ENCODE results near the gene SEC22C.
"Not testable (repeated sequence)": the region's sequence is repeated elsewhere in the genome, so short reads cannot be mapped to it uniquely, and the experiment has no call there.

The SEC22C gene

DNA sequence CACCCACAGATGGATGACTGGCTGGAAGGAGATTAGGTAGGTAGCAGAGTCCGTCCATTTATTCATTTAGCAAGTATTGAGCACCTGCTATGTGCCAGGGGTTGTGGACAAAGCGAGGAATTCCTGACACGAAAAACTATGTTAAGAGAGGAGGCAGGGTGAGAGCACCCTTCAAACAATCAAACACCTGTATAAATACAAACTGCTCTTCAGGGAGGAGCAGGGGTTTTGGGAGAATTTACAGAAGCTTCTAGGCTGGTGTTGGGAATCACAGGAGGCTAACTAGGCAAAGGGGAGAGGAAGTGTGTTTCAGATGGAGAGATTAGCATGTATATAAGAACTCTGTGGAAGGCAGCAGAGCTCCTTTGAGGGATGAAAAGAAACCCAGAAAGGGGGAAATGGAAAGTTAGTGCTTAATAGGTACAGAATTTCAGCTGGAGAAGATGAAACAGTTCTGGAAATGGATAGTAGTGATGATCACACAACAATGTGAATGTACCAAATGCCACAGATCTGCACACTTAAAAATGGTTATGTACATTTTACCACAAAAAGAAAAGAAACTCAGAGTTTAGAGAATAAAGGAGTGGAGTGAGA lies 805 bp upstream of the SEC22C start:
- DNase-seq (ENCODE audit: low read depth, low spot score), result no peak
- no CpG with 5 or more reads among the region's 3 CpGs for WGBS (ENCODE audit: insufficient coverage, insufficient read length)
- H3K4me1 ChIP-seq (ENCODE audit: control insufficient read depth, insufficient read depth, low read length), result 0 out of 2 replicates have a peak, but pooled peaks cover 1% of the 10 kb centered on the region
- no peak overlapping the region for H3K27ac ChIP-seq (ENCODE audit: low read length)
- peak overlapping the region; percentile 69; the same call in 1 of the 2 replicates for H3K4me3 ChIP-seq (ENCODE audit: low read length)
- H3K27me3 ChIP-seq (ENCODE audit: control insufficient read depth, insufficient read depth, low read length), result no peaks in the 10 kb centered on the region
- no peaks in the 10 kb centered on the region for H3K9me3 ChIP-seq (ENCODE audit: control insufficient read depth, insufficient read depth, low read length)
- no peaks in the 10 kb centered on the region; the same call in 1 of the 2 replicates for H3K36me3 ChIP-seq (ENCODE audit: control insufficient read depth, insufficient read depth, low read length)

DNA sequence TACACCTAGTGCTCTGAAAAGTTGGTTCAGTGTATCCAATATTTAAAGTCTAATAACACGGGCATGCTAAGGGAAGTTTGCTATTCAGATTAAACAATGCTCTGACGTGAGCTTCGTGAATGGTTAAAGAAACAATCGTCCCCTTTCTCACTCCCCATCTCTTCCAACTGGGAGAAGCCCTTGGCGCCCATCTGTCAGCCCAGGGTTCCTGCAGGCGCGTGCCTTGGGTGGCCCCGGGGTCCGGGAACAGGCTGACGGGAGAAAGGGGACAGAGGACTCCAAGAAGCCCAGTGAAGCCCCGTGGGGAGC lies 413 bp downstream of the SEC22C start:
- Histone ChIP-seq H3K27ac (ENCODE audit: low read length) (no peak overlapping the region), H3K4me1 (ENCODE audit: control insufficient read depth, insufficient read depth, low read length) (0 out of 2 replicates have a peak, but pooled peaks cover 1% of the 10 kb centered on the region), H3K9me3 (ENCODE audit: control insufficient read depth, insufficient read depth, low read length) (no peaks in the 10 kb centered on the region), H3K4me3 (ENCODE audit: low read length) (peak overlapping the region; percentile 69), H3K27me3 (ENCODE audit: control insufficient read depth, insufficient read depth, low read length) (no peaks in the 10 kb centered on the region), H3K36me3 (ENCODE audit: control insufficient read depth, insufficient read depth, low read length) (no peaks in the 10 kb centered on the region; the same call in 1 of the 2 replicates)
- DNase-seq (ENCODE audit: low read depth, low spot score), result no peak
- no CpG with 5 or more reads among the region's 11 CpGs for WGBS (ENCODE audit: insufficient coverage, insufficient read length)

DNA sequence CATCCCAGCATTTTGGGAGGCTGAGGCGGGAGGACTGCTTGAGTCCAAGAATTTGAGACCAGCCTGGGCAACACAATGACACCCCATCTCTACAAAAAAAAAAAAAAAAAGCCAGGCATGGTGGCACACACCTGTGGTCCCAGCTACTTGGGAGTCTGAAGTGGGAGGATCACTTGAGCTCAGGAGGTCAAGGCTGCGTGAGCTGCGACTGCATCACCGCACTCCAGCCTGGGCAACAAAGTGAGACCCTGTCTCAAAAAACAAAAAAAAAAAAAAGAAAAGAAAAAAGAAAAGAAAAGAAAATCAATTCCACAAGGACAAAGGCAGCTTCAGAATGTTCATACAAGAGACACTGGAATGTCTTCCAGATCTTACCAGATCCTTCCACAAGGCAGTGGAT lies 2.4 kb downstream of the SEC22C start:
- WGBS (ENCODE audit: insufficient coverage, insufficient read length), result no CpG with 5 or more reads among the region's 4 CpGs
- DNase-seq (ENCODE audit: low read depth, low spot score); H3K27me3 ChIP-seq (ENCODE audit: control insufficient read depth, insufficient read depth, low read length); H3K36me3 ChIP-seq (ENCODE audit: control insufficient read depth, insufficient read depth, low read length); H3K4me1 ChIP-seq (ENCODE audit: control insufficient read depth, insufficient read depth, low read length); H3K27ac ChIP-seq (ENCODE audit: low read length); H3K4me3 ChIP-seq (ENCODE audit: low read length); H3K9me3 ChIP-seq (ENCODE audit: control insufficient read depth, insufficient read depth, low read length): not testable (repeated sequence)

DNA sequence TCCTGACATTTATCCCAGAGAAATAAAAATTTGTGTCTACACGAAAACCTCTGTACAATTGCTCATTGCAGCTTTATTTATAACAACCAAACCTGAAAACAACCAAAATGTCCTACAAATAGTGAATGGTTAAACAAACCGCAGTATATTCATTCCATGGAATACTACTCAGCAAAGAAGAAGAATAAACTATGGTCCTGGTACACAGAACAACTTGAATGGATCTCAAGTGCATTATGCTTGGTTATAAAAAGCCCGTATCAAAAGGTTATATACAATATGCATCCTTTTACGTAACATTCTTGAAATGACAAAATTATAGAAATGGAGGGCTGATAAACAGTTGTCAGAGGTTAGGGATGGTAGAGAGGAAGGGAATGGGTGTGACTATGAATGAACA lies 3.7 kb downstream of the SEC22C start:
- H3K27ac ChIP-seq (ENCODE audit: low read length), result no peak overlapping the region
- H3K36me3 ChIP-seq (ENCODE audit: control insufficient read depth, insufficient read depth, low read length), result no peaks in the 10 kb centered on the region; the same call in 1 of the 2 replicates
- no peaks in the 10 kb centered on the region for H3K9me3 ChIP-seq (ENCODE audit: control insufficient read depth, insufficient read depth, low read length)
- no peak overlapping the region for H3K4me3 ChIP-seq (ENCODE audit: low read length)
- H3K27me3 ChIP-seq (ENCODE audit: control insufficient read depth, insufficient read depth, low read length), result no peaks in the 10 kb centered on the region
- no CpG with 5 or more reads among the region's 4 CpGs for WGBS (ENCODE audit: insufficient coverage, insufficient read length)
- DNase-seq (ENCODE audit: low read depth, low spot score), result no peak
- H3K4me1 ChIP-seq (ENCODE audit: control insufficient read depth, insufficient read depth, low read length), result no peaks in the 10 kb centered on the region

DNA sequence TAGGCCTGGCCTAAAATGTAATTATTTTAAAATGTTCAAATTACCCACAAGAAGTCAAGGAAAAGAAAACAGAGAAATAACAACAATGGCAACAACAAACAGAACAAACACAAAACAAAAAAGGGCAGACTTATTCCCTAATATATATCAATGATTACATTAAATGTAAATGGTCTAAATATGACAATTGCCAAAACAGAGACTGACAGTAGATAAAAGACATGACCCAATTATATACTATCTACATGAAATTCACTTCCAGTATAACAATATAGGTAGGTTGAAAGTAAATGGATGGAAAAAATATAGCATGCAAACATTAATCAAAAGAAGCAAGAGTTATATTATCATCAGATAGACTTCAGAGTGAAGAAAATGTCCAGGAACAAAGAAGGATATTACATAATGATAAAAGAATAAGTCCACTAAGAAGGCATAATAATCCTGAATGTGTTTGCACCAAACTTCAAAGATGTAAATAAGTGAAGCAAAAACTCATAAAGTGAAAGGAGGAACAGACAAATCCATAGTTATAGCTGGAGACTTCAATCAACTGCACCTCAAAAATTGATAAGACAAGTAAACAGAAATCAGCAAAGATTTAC lies 6.5 kb downstream of the SEC22C start:
- H3K36me3 ChIP-seq (ENCODE audit: control insufficient read depth, insufficient read depth, low read length), result no peaks in the 10 kb centered on the region; the same call in 1 of the 2 replicates
- H3K4me1 ChIP-seq (ENCODE audit: control insufficient read depth, insufficient read depth, low read length), result no peaks in the 10 kb centered on the region
- no peak for DNase-seq (ENCODE audit: low read depth, low spot score)
- no peaks in the 10 kb centered on the region for H3K9me3 ChIP-seq (ENCODE audit: control insufficient read depth, insufficient read depth, low read length)
- H3K27ac ChIP-seq (ENCODE audit: low read length), result no peak overlapping the region
- H3K27me3 ChIP-seq (ENCODE audit: control insufficient read depth, insufficient read depth, low read length), result no peaks in the 10 kb centered on the region
- H3K4me3 ChIP-seq (ENCODE audit: low read length), result no peak overlapping the region

DNA sequence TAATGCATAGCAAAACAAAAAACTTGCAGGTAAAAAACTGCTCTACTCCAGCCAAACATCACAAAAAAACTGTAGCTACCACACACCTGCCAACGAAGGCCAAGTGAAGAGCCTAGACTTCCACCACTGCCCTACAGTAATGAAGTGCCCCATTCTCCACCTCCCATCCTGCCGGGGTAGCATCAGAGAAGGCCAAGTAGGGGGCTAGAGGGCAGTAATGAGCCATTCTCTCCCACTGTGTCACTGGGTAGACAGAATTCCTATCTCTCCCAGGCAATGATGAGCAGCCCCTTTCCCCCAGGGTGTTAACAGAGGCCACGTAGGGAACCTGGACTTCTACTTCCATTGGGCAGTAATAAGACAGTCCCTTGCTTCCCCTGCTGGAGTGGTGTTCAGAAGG lies 9.5 kb downstream of the SEC22C start:
- Histone ChIP-seq H3K9me3 (ENCODE audit: control insufficient read depth, insufficient read depth, low read length) (no peaks in the 10 kb centered on the region), H3K27me3 (ENCODE audit: control insufficient read depth, insufficient read depth, low read length) (no peaks in the 10 kb centered on the region), H3K4me1 (ENCODE audit: control insufficient read depth, insufficient read depth, low read length) (no peaks in the 10 kb centered on the region), H3K36me3 (ENCODE audit: control insufficient read depth, insufficient read depth, low read length) (no peaks in the 10 kb centered on the region), H3K27ac (ENCODE audit: low read length) (no peak overlapping the region), H3K4me3 (ENCODE audit: low read length) (no peak overlapping the region)
- DNase-seq (ENCODE audit: low read depth, low spot score), result no peak
- no CpG with 5 or more reads among the region's 3 CpGs for WGBS (ENCODE audit: insufficient coverage, insufficient read length)

DNA sequence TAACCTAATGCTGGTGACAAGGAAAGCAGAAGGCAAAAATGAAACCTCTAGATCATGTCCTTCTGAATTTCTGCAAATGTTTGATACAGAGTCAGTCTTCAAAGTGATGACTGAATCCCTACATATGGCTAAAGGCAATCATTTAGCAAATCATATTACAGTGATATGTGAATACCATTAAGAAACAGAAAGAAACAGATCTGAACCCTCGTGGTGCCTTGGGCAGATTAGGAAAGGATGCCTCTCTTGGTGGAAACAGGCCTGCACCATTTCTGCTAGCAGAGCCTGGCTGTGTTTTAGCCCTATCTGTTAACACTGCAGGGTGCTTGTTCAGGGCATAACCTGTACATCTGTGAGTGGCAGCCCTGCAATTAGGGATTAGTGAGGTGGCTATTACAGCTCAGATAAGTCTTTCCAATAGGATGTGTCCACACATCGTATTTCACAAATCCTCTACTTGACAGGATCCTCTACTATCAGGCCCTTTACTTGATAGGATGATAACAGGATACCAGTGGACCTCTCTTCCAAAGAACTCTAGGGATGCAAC lies 12.1 kb downstream of the SEC22C start:
- H3K4me3 ChIP-seq (ENCODE audit: low read length), result no peak overlapping the region
- peaks cover 3% of the 10 kb centered on the region; the same call in 1 of the 2 replicates for H3K36me3 ChIP-seq (ENCODE audit: control insufficient read depth, insufficient read depth, low read length)
- no peak overlapping the region for H3K27ac ChIP-seq (ENCODE audit: low read length)
- no peaks in the 10 kb centered on the region for H3K4me1 ChIP-seq (ENCODE audit: control insufficient read depth, insufficient read depth, low read length)
- H3K27me3 ChIP-seq (ENCODE audit: control insufficient read depth, insufficient read depth, low read length), result no peaks in the 10 kb centered on the region
- H3K9me3 ChIP-seq (ENCODE audit: control insufficient read depth, insufficient read depth, low read length), result no peaks in the 10 kb centered on the region
- DNase-seq (ENCODE audit: low read depth, low spot score), result no peak
- no CpG with 5 or more reads among the region's 2 CpGs for WGBS (ENCODE audit: insufficient coverage, insufficient read length)

DNA sequence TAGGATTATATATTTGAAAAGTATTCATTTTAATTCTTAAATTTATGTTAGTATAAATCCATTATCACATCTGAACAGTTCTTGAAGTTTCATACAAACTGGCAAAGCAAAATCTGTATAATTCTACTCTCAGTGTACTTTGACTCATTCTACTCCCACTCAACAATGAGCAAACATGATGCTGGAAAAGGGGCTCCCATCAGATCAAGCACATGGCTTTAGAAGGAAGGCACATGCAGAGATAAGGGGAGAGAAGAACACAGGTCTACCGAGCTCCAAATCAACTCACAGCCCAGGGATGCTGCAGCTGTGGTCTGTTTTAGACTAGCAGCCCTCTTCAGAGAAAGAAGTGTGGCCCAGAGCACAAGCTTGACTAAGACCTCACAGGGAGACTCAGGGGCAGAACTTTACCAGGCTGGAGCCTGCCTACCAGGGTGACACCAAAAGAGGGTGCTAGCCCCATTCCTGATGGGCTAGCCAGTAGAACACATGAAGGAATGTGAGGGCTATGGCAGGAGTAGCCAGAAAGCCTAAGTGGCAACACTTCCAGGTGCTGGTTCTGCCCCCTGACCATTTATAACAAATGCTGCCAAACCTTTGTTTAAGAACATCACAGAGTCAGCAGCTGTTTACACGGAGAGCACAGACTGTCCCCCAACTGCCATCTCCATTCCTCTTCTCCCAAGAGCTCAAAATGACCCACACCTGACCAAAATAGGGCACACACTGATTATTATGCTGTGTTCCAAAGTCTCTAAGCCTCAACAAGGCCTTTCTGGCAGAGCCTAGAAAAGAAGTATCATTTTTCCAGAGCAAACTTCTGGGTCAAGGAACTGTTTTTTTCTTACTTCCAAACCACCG lies 19.5 kb downstream of the SEC22C start:
- no peak for DNase-seq (ENCODE audit: low read depth, low spot score)
- no peak overlapping the region for H3K27ac ChIP-seq (ENCODE audit: low read length)
- H3K4me1 ChIP-seq (ENCODE audit: control insufficient read depth, insufficient read depth, low read length), result no peaks in the 10 kb centered on the region
- no peaks in the 10 kb centered on the region for H3K9me3 ChIP-seq (ENCODE audit: control insufficient read depth, insufficient read depth, low read length)
- no peaks in the 10 kb centered on the region; the same call in 1 of the 2 replicates for H3K27me3 ChIP-seq (ENCODE audit: control insufficient read depth, insufficient read depth, low read length)
- WGBS (ENCODE audit: insufficient coverage, insufficient read length), result no CpG with 5 or more reads among the region's 3 CpGs
- peaks cover 3% of the 10 kb centered on the region; the same call in 1 of the 2 replicates for H3K36me3 ChIP-seq (ENCODE audit: control insufficient read depth, insufficient read depth, low read length)
- no peak overlapping the region for H3K4me3 ChIP-seq (ENCODE audit: low read length)

DNA sequence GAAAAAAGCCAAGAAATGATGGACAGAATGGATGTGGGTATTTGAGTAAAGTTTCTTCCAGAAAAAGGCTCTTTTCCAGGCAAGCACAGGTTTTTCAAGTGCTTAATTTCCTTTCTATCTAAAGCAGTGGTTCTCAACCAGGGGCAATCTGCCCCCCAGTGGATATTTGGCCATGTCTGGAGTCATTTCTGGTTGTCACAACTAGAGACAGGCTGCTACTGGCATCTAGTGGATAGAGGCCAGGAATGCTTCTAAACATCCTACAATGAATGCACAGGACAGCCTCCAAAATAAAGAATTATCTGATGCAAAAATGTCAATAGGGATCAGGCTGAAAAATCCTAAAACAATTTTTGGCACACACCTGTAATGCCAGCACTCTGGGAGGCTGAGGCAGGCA lies 23.9 kb downstream of the SEC22C start:
- Histone ChIP-seq H3K4me1 (ENCODE audit: control insufficient read depth, insufficient read depth, low read length) (no peaks in the 10 kb centered on the region), H3K27ac (ENCODE audit: low read length) (no peak overlapping the region), H3K27me3 (ENCODE audit: control insufficient read depth, insufficient read depth, low read length) (no peaks in the 10 kb centered on the region; the same call in 1 of the 2 replicates), H3K9me3 (ENCODE audit: control insufficient read depth, insufficient read depth, low read length) (no peaks in the 10 kb centered on the region), H3K4me3 (ENCODE audit: low read length) (no peak overlapping the region), H3K36me3 (ENCODE audit: control insufficient read depth, insufficient read depth, low read length) (peaks cover 11% of the 10 kb centered on the region; the same call in 1 of the 2 replicates)
- no peak for DNase-seq (ENCODE audit: low read depth, low spot score)

DNA sequence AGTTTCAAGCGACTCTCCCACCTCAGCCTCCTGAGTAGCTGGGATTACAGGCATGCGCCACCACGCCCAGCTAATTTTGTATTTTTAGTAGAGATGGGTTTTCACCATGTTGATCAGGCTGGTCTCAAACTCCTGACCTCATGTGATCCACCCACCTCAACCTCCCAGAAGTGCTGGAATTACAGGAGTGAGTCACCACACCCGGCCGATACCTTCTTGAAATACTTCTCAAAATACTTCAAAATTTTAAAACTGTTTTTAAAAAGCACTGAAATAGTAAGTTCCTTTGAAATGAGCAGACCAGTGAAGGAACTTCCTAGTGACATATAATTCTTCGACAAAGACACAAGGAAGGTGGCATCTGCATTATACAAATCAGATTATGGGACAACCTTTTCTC lies 24.9 kb downstream of the SEC22C start:
- H3K27me3 ChIP-seq (ENCODE audit: control insufficient read depth, insufficient read depth, low read length); H3K4me3 ChIP-seq (ENCODE audit: low read length); H3K27ac ChIP-seq (ENCODE audit: low read length); H3K9me3 ChIP-seq (ENCODE audit: control insufficient read depth, insufficient read depth, low read length); DNase-seq (ENCODE audit: low read depth, low spot score); H3K4me1 ChIP-seq (ENCODE audit: control insufficient read depth, insufficient read depth, low read length): not testable (repeated sequence)
- peaks cover 12% of the 10 kb centered on the region; the same call in 1 of the 2 replicates for H3K36me3 ChIP-seq (ENCODE audit: control insufficient read depth, insufficient read depth, low read length)
- no CpG with 5 or more reads among the region's 6 CpGs for WGBS (ENCODE audit: insufficient coverage, insufficient read length)
